ENCODE results near the gene ARHGAP44.

ARHGAP44 gene

DNA sequence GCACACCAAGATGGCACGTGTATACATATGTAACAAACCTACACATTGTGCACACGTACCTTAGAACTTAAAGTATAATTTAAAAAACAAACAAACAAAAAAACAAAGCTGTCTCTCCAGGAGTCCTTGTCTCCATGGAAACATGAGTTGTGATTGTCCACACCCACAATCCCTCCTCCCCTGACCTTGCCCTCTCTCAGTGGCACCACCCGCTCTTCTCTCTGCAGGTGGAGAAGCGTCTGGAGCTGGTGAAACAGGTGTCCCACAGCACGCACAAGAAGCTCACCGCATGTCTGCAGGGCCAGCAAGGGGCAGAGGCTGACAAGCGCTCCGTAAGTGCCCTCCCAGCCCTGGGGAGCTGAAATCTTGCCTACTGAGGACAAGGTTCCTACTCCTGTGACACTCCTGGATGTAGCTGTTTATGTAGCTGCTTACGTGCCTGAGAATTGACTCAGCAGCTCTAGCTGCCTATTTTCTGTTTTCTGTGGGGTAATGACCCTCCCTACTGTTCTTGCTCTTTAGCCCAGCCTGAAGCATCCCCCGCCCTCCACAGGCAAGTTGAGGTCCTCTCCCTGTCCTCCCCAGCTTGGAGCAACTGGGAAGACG lies 107.0 kb downstream of the ARHGAP44 start:
- H3K36me3 ChIP-seq (ENCODE audit: insufficient read depth, low read length), result no peaks in the 10 kb centered on the region
- H3K27ac ChIP-seq (ENCODE audit: low read depth, low read length), result no peak overlapping the region
- no peak overlapping the region for H2AFZ ChIP-seq (ENCODE audit: low read length, unreplicated experiment)
- H3K4me3 ChIP-seq (ENCODE audit: low read depth, low read length), result no peak overlapping the region
- no peaks in the 10 kb centered on the region for H3K79me2 ChIP-seq (ENCODE audit: control insufficient read depth, insufficient read depth, low read length, unreplicated experiment)
- H3K4me1 ChIP-seq (ENCODE audit: control insufficient read depth, insufficient read depth, low read length, unreplicated experiment), result no peaks in the 10 kb centered on the region
- no peaks in the 10 kb centered on the region for H3K27me3 ChIP-seq (ENCODE audit: insufficient read depth, low read length)

DNA sequence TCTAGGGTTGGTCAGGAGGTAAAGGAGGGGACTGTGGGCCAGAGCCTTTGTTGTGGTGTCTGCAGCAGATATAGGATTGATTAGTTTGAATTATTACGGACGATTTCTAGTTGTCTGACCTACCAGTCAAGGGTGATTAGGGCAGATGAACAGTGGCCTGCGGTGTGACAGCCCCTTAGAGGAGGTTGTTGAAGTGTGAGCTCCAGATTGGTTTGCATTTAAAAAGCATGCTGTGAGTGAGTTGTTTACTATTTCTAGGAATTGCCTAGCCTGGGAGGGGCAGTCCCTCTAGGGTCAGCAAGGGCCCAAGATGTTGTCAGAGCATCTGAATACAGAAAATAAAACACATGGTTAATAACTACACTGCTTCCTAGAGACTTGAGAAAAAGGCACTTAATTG lies 108.8 kb downstream of the ARHGAP44 start:
- Histone ChIP-seq H3K36me3 (ENCODE audit: insufficient read depth, low read length) (no peaks in the 10 kb centered on the region), H3K79me2 (ENCODE audit: control insufficient read depth, insufficient read depth, low read length, unreplicated experiment) (no peaks in the 10 kb centered on the region), H3K27ac (ENCODE audit: low read depth, low read length) (no peak overlapping the region), H3K4me3 (ENCODE audit: low read depth, low read length) (no peak overlapping the region), H3K27me3 (ENCODE audit: insufficient read depth, low read length) (no peaks in the 10 kb centered on the region), H2AFZ (ENCODE audit: low read length, unreplicated experiment) (no peak overlapping the region), H3K4me1 (ENCODE audit: control insufficient read depth, insufficient read depth, low read length, unreplicated experiment) (no peaks in the 10 kb centered on the region)

DNA sequence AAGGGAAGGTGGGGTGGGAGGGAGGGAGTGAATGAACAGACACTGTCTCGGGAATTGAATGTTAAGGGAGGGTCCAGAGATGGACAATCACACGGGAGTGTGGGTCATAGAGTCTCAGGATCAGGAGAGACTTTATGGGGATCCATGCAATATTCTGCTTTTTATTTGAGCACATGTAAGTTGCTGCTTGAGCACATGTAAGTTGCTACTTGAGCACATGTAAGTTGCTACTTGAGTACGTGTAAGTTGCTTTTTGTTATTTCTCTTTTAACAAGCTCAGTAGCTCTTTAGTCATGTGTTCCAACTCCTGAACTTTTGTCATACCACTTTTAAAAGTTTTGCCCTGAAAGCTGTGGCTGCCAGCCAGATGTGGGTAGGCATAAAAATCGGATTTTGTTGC lies 110.3 kb downstream of the ARHGAP44 start:
- H3K27ac ChIP-seq (ENCODE audit: low read depth, low read length), result no peak overlapping the region
- no peak overlapping the region for H3K4me3 ChIP-seq (ENCODE audit: low read depth, low read length)
- no peaks in the 10 kb centered on the region for H3K79me2 ChIP-seq (ENCODE audit: control insufficient read depth, insufficient read depth, low read length, unreplicated experiment)
- H3K36me3 ChIP-seq (ENCODE audit: insufficient read depth, low read length), result no peaks in the 10 kb centered on the region
- no peak overlapping the region for H2AFZ ChIP-seq (ENCODE audit: low read length, unreplicated experiment)
- H3K27me3 ChIP-seq (ENCODE audit: insufficient read depth, low read length), result no peaks in the 10 kb centered on the region
- no peaks in the 10 kb centered on the region for H3K4me1 ChIP-seq (ENCODE audit: control insufficient read depth, insufficient read depth, low read length, unreplicated experiment)

DNA sequence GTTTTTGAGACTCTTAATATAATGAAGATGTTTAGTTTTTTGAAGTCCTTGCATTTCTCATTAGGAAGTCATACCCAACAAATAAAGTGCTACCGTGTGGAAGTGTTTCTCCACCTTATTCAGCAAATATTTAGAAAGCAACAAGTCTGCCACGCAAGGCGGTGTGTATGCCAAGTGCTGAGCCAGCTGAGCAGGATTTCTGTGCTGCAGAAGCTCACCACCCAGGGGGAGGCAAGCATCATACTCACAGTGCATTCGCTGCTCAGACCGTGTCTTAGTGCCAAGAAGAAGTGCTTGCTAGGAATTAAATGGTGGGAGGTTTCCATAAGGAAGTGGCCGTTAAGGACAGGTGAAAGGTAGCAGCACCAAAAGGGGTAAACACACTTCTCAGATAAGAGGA lies 111.2 kb downstream of the ARHGAP44 start:
- no peaks in the 10 kb centered on the region for H3K4me1 ChIP-seq (ENCODE audit: control insufficient read depth, insufficient read depth, low read length, unreplicated experiment)
- no peaks in the 10 kb centered on the region for H3K79me2 ChIP-seq (ENCODE audit: control insufficient read depth, insufficient read depth, low read length, unreplicated experiment)
- no peak overlapping the region for H2AFZ ChIP-seq (ENCODE audit: low read length, unreplicated experiment)
- H3K27ac ChIP-seq (ENCODE audit: low read depth, low read length), result no peak overlapping the region
- H3K36me3 ChIP-seq (ENCODE audit: insufficient read depth, low read length), result no peaks in the 10 kb centered on the region
- no peaks in the 10 kb centered on the region for H3K27me3 ChIP-seq (ENCODE audit: insufficient read depth, low read length)
- H3K4me3 ChIP-seq (ENCODE audit: low read depth, low read length), result no peak overlapping the region

DNA sequence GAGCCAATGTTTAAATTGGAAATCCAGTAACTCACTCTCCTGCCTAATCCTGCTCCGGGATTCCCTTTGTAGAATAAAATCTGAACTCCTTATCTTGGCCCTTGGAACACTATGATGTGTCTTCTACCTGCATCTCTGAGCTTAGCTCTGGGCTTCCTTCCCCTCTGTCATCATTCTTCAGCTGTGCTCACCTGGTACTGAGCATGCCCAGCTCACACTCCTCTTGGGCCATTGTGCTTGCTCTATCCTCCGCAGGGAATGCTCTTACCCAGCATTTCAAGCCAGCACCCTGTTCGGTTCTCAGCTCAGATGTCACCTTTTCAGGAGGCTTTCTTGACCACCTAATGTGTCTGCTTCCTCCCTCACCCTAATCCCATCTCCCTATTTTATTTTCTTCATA lies 112.7 kb downstream of the ARHGAP44 start:
- Histone ChIP-seq H2AFZ (ENCODE audit: low read length, unreplicated experiment) (no peak overlapping the region), H3K27ac (ENCODE audit: low read depth, low read length) (no peak overlapping the region), H3K4me3 (ENCODE audit: low read depth, low read length) (no peak overlapping the region), H3K36me3 (ENCODE audit: insufficient read depth, low read length) (no peaks in the 10 kb centered on the region), H3K4me1 (ENCODE audit: control insufficient read depth, insufficient read depth, low read length, unreplicated experiment) (no peaks in the 10 kb centered on the region), H3K79me2 (ENCODE audit: control insufficient read depth, insufficient read depth, low read length, unreplicated experiment) (no peaks in the 10 kb centered on the region), H3K27me3 (ENCODE audit: insufficient read depth, low read length) (no peaks in the 10 kb centered on the region)

DNA sequence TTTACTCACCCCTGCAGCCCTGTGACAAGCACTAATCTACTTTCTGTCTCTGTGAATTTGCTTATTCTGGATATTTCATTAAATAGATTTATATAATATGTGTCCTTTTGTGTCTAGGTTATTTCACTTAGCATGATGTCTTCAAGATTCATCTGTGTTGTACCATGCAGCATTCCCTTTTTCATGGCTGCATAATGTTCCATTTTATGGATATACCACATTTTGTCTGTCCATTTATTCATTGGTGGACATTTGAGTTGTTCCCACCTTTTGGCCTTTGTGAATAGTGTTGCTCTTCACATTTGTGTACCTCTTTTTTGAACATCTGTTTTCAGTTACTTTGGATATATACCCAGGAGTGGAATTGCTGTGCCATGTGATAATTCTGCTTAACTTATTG lies 118.2 kb downstream of the ARHGAP44 start:
- Histone ChIP-seq H3K27me3 (ENCODE audit: insufficient read depth, low read length) (no peaks in the 10 kb centered on the region), H3K36me3 (ENCODE audit: insufficient read depth, low read length) (no peaks in the 10 kb centered on the region)

DNA sequence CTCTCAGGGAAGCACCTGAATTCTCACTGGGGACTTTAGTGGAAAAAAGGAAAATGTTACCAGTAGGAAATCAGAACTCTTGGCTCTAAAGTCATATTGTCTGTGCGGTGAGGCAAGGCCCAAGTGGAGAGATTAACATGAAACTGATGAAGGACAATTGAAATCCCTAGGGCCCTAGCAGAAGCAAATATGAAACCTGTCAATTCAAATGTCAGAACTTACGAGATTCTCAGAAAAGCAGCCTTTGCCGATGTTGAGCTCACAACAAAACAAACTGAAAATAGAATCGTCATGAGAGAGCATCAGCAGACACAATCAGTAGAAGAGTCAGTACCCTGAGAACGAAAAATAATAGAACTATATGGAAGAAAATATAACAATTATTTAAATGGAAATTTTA lies 119.7 kb downstream of the ARHGAP44 start:
- no peaks in the 10 kb centered on the region for H3K4me1 ChIP-seq (ENCODE audit: control insufficient read depth, insufficient read depth, low read length, unreplicated experiment)
- no peaks in the 10 kb centered on the region for H3K27me3 ChIP-seq (ENCODE audit: insufficient read depth, low read length)
- H2AFZ ChIP-seq (ENCODE audit: low read length, unreplicated experiment), result no peak overlapping the region
- no peaks in the 10 kb centered on the region for H3K36me3 ChIP-seq (ENCODE audit: insufficient read depth, low read length)
- no peak overlapping the region for H3K27ac ChIP-seq (ENCODE audit: low read depth, low read length)
- no peaks in the 10 kb centered on the region for H3K79me2 ChIP-seq (ENCODE audit: control insufficient read depth, insufficient read depth, low read length, unreplicated experiment)
- no peak overlapping the region for H3K4me3 ChIP-seq (ENCODE audit: low read depth, low read length)

More for the DNA sequence above, 118.2 kb downstream of the ARHGAP44 start:
- Histone ChIP-seq H3K4me3 (ENCODE audit: low read depth, low read length) (no peak overlapping the region), H3K27ac (ENCODE audit: low read depth, low read length) (no peak overlapping the region), H2AFZ (ENCODE audit: low read length, unreplicated experiment) (no peak overlapping the region), H3K79me2 (ENCODE audit: control insufficient read depth, insufficient read depth, low read length, unreplicated experiment) (no peaks in the 10 kb centered on the region), H3K4me1 (ENCODE audit: control insufficient read depth, insufficient read depth, low read length, unreplicated experiment) (no peaks in the 10 kb centered on the region)

DNA sequence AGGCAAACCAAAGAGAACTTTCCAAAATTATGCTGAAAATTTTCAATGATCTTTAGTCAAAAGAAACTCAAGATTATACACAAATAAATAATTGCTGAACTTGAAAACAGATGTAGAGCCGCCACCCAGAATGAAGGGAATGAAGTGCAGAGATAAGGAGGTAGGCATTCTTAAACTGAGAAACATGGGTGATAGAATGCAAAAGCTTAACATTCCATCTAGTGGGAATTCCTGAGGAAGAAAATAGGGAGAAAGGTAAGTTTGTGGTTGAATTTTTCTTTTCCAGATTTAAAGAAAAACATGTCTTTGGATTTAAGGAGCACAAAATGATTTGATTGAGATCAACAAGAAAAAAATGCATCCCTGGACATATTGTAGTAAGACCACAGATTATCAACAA lies 120.2 kb downstream of the ARHGAP44 start:
- Histone ChIP-seq H3K27me3 (ENCODE audit: insufficient read depth, low read length) (no peaks in the 10 kb centered on the region), H3K4me1 (ENCODE audit: control insufficient read depth, insufficient read depth, low read length, unreplicated experiment) (no peaks in the 10 kb centered on the region), H3K79me2 (ENCODE audit: control insufficient read depth, insufficient read depth, low read length, unreplicated experiment) (no peaks in the 10 kb centered on the region), H3K4me3 (ENCODE audit: low read depth, low read length) (no peak overlapping the region), H2AFZ (ENCODE audit: low read length, unreplicated experiment) (no peak overlapping the region), H3K36me3 (ENCODE audit: insufficient read depth, low read length) (no peaks in the 10 kb centered on the region), H3K27ac (ENCODE audit: low read depth, low read length) (no peak overlapping the region)

DNA sequence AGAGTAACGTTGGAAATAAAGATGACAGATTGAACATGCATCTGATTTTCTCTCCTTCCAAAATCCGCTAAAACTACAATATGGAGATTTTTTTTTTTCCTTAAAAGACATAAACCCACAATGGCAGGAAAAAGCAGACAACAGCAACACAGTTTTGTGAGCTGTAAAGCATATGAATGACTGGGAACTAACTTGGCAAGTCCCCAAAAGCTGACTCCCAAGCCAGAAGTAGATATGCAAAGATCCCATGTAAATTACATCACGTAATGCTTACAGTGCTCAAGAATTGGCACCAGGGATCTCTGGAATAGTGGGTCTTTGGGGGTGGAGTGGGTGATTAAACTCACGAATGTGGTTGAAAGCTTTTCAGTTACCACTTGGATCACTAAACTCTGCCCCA lies 121.9 kb downstream of the ARHGAP44 start:
- Histone ChIP-seq H3K79me2 (ENCODE audit: control insufficient read depth, insufficient read depth, low read length, unreplicated experiment) (no peaks in the 10 kb centered on the region), H2AFZ (ENCODE audit: low read length, unreplicated experiment) (no peak overlapping the region), H3K36me3 (ENCODE audit: insufficient read depth, low read length) (no peaks in the 10 kb centered on the region), H3K4me1 (ENCODE audit: control insufficient read depth, insufficient read depth, low read length, unreplicated experiment) (no peaks in the 10 kb centered on the region), H3K27me3 (ENCODE audit: insufficient read depth, low read length) (no peaks in the 10 kb centered on the region), H3K4me3 (ENCODE audit: low read depth, low read length) (no peak overlapping the region), H3K27ac (ENCODE audit: low read depth, low read length) (no peak overlapping the region)

DNA sequence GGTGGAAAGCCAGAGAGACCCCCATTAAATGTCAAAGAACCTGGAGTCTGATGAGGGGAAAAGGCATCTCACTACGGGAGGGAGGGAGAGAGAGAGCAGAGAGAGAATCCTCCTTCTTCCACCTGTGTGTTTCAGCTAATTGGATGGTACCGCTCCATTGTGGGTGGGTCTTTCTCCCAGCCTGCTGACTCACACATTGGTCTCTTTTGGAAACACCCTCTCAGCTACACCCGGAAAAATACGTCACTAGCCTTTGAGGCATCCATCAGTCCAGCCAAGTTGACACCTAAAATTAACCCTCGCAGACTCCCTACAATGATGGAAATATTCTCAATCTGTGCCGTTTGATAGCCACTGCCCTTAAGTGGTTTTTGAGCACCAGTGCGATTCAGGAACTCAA lies 128.1 kb downstream of the ARHGAP44 start:
- H3K79me2 ChIP-seq (ENCODE audit: control insufficient read depth, insufficient read depth, low read length, unreplicated experiment), result no peaks in the 10 kb centered on the region

DNA sequence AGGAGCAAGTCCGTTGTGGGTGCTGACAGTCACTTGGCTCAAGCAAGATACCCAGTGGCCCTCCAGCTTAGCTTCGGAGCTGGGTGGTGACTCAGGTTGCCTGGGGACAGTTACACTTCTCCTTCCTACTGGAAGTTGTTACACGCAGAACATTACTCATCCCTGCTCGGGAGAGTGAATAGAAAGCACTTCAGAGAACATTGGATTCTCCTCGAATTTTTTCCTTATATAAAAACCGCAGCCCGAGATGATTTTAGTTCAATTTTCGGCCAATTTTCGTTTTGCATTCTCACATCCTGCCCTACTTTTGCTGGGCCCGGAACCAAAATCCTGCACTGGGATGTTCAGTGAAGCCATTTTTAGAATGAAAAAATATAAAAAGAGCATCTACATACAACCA lies 128.8 kb downstream of the ARHGAP44 start:
- Histone ChIP-seq H3K36me3 (ENCODE audit: insufficient read depth, low read length) (no peaks in the 10 kb centered on the region), H3K4me1 (ENCODE audit: control insufficient read depth, insufficient read depth, low read length, unreplicated experiment) (no peaks in the 10 kb centered on the region), H3K27me3 (ENCODE audit: insufficient read depth, low read length) (no peaks in the 10 kb centered on the region), H2AFZ (ENCODE audit: low read length, unreplicated experiment) (no peak overlapping the region), H3K4me3 (ENCODE audit: low read depth, low read length) (no peak overlapping the region), H3K27ac (ENCODE audit: low read depth, low read length) (no peak overlapping the region), H3K79me2 (ENCODE audit: control insufficient read depth, insufficient read depth, low read length, unreplicated experiment) (no peaks in the 10 kb centered on the region)

More for the DNA sequence above, 128.1 kb downstream of the ARHGAP44 start:
- Histone ChIP-seq H3K4me3 (ENCODE audit: low read depth, low read length) (no peak overlapping the region), H3K4me1 (ENCODE audit: control insufficient read depth, insufficient read depth, low read length, unreplicated experiment) (no peaks in the 10 kb centered on the region), H3K36me3 (ENCODE audit: insufficient read depth, low read length) (no peaks in the 10 kb centered on the region), H3K27me3 (ENCODE audit: insufficient read depth, low read length) (no peaks in the 10 kb centered on the region), H2AFZ (ENCODE audit: low read length, unreplicated experiment) (no peak overlapping the region), H3K27ac (ENCODE audit: low read depth, low read length) (no peak overlapping the region)

Measured in ACC112 (cell line).